Stimulated activated CD8-positive, alpha-beta memory T cell treated with anti-CD3 and anti-CD28 coated beads, Interleukin-12 subunit alpha, Interleukin-12 subunit beta, amount 100 ng/mL, for 24 hours (primary cell): Measurements from ENCODE around the gene SEC16A.
"Not testable (repeated sequence)": the region's sequence is repeated elsewhere in the genome, so short reads cannot be mapped to it uniquely, and the experiment has no call there.

Experiments
- DNase-seq: peaks from one replicate; pipeline ENCODE4 v3.0.0-alpha.2; 2020; ENCODE audit errors: extremely low read depth

Gene SEC16A

DNA sequence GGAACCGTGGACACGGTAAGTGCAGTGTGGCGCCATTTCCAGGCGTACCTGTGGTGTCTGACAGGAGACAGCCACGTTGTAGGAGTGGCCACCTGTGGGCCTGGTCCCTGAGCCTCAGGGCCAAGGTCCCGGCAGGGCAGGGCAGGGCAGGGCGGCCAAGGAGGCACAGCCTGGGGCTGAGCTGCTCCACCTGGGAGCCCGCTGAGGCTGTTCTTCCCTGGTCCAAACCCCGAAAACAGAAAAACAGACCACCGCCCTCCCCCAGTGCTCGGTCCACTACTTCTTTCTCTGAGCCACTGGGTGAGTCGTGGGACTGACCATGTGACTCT lies 63.8 kb downstream of the SEC16A start:
- DNase-seq = no peak

GRCh38 chr9:136418182-136419091 lies 64.4 kb downstream of the SEC16A start:
- DNase-seq = no peak

DNA sequence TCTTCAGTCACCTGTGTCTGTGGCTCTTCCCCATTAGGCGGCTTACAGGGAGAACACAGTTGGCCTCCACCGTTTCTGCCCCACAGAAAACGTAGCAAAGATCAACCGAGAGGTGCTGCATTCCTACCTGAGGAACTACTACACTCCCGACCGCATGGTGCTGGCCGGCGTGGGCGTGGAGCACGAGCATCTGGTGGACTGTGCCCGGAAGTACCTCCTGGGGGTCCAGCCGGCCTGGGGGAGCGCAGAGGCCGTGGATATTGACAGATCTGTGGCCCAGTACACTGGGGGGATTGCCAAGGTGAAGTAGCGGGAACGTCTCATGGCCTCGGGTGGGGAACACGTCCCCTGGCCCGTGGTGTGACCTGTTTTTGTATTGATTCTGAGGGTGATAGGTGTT lies 65.9 kb downstream of the SEC16A start:
- no peak for DNase-seq

DNA sequence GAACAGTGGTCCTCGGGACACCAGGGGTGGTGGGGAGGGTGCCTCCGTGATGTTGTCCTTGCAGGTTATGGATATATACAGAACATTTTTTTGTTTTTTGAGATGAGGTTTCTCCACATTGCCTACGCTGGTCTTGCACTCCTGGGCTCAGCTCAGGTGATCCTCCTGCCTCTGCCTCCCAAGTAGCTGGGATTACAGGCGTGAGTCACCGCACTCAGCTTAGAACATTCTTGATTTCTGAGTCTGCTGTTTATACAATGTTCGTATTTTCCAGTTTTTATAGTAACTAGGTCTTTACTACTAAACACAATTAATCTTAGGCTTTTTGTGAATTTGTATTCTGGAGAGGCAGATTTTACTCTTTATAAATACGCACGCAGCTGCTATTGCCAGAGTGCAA lies 66.4 kb downstream of the SEC16A start:
- no peak for DNase-seq

GRCh38 chr9:136412962-136413361 lies 69.9 kb downstream of the SEC16A start:
- no peak for DNase-seq

DNA sequence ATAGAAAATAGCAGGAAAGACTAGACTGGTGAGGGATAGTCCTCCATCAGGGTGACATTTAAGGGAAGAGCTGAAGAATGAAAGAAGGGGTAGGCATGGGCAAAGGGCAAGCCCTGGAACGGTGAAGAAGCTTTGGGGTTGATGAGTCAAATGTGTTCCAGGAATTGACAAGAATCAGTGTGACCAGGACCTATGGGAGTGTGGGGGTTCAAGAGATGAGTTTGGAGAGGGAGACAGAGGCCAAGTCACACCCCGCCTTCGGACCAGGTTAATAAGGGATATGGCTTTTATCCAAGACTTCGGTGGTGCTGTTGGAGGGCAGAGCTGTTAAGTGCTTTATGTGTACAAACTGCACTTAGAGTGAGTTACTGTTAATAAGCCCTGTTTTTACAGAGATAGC lies 71.5 kb downstream of the SEC16A start:
- no peak for DNase-seq

DNA sequence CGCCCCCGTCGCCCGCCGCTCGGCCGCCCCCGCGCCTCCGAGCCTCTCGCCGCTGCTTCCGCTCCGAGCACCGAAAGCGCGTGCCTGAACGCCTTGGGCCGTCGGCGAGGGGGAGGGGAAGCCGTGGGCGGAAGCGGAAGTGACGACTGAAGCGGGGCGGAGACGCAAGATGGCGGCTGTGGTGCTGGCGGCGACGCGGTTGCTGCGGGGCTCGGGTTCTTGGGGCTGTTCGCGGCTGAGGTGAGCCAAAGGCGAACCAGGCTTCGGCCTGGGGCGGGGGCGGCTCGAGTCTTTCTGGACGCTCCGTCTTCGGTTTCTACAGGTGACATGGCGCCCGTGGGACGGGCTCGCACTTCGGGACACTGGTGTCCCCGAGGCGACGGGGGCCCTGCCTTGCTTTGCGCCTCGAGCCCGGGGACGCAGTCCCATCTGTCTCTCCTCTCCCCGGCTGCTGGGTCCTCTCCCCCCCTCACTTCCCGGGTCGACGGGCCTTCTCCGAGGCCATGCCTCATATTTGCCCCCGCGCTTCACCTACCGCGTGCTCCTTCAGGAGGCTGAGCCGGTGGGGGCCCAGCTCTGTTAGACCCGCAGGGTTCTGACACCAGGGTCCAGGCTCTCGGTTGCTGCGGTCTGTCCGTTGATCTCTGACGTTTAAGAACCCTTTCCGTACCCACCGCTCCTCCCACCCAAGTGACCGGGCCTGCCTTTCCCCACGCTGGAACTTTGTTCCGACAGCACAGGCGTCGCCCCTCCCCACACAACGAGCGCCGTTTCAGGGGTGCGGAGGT lies 72.1 kb downstream of the SEC16A start, which contains the start of the genes ENTR1 and PMPCA:
Gene ENTR1 (minus strand): TSS at position 115 of the 788 bp plus-strand sequence. CDS start 217 bp downstream, outside the sequence.
Gene PMPCA (plus strand): TSS at position 159 of the 788 bp plus-strand sequence. CDS start 11 bp downstream, at position 170.
- DNase-seq = peak; percentile 87

DNA sequence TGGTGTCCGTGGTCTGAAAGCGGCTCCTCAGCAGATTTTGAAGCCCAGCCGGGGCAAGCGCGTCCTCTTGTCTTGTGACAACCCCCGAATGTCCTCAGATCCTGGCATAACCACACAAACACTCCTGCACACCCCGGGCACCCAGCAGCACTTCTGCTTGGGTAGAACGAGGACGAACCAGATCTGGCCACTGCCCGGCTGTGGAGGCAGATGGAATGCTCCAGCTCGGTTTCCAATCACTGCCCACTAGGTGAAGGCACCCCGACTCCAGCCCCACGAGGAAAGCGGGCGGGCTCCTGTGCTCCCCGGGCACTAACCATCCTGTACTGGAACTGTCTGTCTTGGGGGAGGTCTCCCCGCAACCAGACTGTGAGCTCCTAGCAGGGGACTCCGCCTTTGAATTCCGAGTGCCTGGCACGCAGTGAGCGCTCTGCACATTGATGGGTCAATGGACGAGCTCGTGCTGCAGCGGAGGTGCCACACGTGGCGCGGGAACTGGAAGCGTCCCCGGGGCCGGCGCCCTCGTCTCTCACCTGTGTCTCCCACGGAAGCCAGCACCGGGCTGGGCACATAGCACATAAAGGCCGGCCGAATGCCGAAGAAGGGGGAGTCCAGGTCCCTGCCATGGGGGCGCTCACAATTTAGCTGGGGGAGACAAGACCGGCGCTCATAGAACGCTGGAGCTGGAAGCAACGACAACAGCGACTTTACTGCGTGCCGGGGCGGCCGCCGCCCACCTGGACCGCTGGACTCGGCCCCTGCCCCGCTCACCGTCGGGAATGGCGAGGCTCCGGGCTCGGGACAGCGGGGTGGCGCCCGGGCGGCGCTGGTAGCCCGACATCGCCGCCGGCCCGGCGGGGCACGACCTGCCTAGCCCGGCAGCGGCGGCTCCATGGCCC lies 73.0 kb downstream of the SEC16A start:
- no peak for DNase-seq

GRCh38 chr9:136407911-136408310 lies 74.9 kb downstream of the SEC16A start:
- no peak for DNase-seq

GRCh38 chr9:136407061-136407460 lies 75.8 kb downstream of the SEC16A start:
- not testable (repeated sequence) for DNase-seq

GRCh38 chr9:136405904-136406303 lies 76.9 kb downstream of the SEC16A start:
- not testable (repeated sequence) for DNase-seq

DNA sequence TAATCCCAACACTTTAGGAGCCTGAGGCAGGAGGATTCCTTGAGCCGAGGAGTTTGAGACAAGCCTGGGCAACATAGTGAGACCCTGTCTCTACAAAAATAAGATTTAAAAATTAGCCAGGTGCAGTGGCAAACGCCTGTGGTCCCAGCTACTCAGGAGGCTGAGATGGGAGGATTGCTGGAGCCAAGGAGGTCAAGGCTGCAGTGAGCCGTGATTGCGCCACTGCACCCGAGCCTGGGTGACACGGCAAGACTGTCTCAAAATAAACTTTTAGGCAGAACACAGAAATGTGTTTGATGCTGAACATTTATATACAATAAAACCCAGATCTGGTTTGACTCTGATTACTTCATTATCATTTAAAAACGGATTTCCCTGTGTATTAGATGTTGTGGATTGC lies 77.4 kb downstream of the SEC16A start:
- no peak for DNase-seq

DNA sequence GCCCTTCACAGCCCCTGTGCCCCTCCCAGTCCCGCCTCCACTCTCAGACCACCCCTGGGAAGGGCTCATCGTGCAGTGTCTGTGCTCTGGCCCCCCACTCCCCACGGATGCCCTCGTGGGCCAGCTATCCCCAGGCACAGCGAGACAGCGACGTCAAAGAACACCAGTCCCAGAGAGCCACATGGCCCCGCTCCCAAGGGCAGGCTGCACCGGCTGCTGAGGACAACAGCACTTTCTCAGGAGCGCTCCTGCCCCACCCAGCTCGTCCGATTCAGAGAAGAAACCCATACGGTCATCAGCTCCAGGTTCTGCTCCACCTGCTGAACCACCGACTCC lies 78.1 kb downstream of the SEC16A start:
- no peak for DNase-seq

- no peak for DNase-seq
Observed at GRCh38 chr9:136403915-136404800, 78.7 kb downstream of the SEC16A start.

GRCh38 chr9:136403538-136403914 lies 79.3 kb downstream of the SEC16A start:
- no peak for DNase-seq

GRCh38 chr9:136402067-136402466 lies 80.8 kb downstream of the SEC16A start:
- DNase-seq = no peak

- no peak for DNase-seq
Observed at GRCh38 chr9:136401173-136401922, 81.5 kb downstream of the SEC16A start.

DNA sequence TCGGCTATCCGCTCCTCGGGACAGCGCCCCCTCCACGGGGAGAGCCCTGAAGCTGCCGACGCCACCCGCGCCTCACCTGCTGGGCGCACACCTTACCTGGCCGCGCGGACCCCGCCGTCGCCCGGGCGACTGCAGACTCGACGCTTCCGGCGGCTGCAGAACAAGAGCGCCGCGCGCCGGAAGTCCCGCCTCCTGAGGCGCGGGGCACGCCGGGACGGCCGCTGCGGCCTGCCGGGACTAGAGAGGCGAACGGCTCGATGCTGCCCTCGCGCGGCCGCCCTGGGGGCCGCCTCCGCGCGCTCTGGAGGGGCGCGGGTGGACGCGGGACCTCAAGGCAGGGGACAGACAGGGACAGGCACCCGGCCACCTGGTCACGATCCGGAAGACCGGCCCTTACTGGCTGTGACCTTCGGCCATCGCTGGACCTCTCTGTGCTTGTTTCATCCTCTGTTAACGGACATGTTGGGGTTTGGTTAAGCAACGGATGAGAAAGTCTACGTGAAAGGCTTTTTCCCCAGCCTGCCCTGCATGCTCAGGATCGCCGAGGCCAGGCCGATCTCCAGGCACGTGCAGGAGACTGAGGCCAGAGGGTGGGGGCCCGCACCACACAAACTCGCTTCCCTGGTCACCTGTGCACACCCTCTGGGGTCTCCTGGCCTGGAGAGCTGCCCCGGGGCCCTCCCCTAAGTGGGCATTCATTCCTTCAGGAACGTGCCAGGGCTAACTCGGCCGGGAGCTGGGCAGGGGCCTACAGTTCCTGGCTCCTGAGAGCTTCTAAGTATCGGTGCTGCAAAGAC lies 82.6 kb downstream of the SEC16A start, which contains the start of gene SNAPC4:
Gene SNAPC4 (minus strand): TSS at position 133 of the 797 bp plus-strand sequence. CDS start 1,742 bp downstream, outside the sequence.
- DNase-seq = peak; percentile 65
